GM19468 (cell line): ENCODE results near the gene BTBD9.
A peak's percentile ranks its signal among the peaks of the same experiment; 100 is the strongest.

Source experiments
- ATAC-seq: cut with Tn5 transposase; IDR thresholded peaks from one replicate; pipeline ENCODE4 v1.9.1; 2021; ENCODE audit warnings: mild to moderate bottlenecking, moderate library complexity, moderate number of reproducible peaks; ENCODE audit not compliant: unreplicated experiment; ENCODE audit errors: extremely low read depth

BTBD9 gene

GRCh38 chr6:38492031-38492430 lies 147.7 kb downstream of the BTBD9 start:
- ATAC-seq, result no peak

- ATAC-seq, result no peak
Measured at GRCh38 chr6:38489951-38490350, 149.8 kb downstream of the BTBD9 start.

GRCh38 chr6:38487423-38487822 lies 152.3 kb downstream of the BTBD9 start:
- ATAC-seq, result no peak

DNA sequence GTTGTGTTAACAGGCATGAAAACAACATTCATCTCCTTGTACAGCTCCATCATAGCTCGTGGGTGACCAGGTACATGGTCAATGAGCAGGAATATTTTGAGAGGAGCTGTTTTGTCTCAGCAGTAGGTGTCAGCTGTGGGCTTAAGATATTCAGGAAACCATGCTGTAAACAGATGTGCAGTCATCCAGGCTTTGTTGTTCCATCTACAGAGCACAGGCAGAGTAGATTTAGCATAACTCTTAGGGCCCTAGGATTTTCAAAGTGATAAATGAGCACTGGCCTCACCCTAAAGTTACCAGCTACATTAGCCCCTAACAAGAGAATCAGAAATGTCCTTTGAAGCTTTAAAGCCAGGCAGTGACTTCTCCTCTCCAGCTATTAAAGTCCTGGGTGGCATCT lies 154.2 kb downstream of the BTBD9 start:
- no peak for ATAC-seq

DNA sequence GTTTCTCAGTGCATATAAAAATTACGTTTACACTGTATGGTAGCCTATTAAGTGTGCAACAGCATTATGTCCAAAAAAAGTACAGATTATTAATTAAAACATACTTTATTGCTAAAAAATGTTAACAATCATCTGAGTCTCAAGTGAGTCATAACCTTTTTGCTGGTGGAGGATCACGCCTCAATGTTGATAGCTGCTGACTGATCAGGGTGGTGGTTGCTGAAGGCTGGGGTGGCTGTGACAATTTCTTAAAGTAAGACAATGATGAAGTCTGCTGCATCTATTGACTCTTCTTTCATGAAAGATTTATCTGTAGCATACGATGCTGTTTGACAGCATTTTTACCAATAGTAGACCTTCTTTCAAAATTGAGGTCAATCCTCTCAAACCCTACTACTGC lies 155.1 kb downstream of the BTBD9 start:
- no peak for ATAC-seq

GRCh38 chr6:38483526-38483925 lies 156.2 kb downstream of the BTBD9 start:
- ATAC-seq, result peak; percentile 69

DNA sequence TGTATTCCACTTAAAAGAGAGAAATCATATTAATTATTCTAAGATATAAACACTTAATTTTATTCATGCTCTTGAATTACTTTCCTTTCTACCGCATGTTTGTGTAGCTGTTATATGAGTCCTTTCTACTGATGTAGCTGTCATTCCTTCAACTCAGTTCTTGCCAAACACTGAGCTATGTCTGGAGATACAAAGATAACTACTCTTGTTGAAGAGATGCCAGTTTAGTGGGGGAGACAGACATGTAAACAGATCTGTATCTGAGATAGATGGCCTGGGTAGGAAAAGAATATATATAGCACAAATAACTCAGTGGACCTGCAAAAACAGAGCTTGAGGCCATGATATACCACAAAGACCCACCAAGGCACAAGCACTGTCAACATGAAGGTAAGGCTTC lies 157.3 kb downstream of the BTBD9 start:
- ATAC-seq, result no peak

DNA sequence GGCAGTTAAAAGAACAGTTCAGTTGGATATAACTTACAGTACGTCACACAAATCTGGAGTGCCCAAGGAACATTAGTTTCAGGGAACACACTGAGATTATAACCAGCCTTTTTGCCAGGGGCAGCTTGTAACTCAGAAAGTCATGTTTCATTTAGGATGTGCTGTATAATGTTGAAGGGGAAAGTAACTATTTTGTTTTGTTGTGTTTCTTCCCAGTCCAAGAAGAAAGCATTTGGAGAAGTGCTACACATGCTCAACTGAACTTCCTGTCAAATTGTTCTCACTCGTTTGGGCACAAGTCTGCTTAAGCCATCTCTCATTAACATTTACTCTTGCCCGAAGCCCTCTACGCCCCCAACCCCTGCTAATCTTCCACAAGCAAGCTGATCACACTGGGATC lies 157.9 kb downstream of the BTBD9 start:
- ATAC-seq, result no peak

DNA sequence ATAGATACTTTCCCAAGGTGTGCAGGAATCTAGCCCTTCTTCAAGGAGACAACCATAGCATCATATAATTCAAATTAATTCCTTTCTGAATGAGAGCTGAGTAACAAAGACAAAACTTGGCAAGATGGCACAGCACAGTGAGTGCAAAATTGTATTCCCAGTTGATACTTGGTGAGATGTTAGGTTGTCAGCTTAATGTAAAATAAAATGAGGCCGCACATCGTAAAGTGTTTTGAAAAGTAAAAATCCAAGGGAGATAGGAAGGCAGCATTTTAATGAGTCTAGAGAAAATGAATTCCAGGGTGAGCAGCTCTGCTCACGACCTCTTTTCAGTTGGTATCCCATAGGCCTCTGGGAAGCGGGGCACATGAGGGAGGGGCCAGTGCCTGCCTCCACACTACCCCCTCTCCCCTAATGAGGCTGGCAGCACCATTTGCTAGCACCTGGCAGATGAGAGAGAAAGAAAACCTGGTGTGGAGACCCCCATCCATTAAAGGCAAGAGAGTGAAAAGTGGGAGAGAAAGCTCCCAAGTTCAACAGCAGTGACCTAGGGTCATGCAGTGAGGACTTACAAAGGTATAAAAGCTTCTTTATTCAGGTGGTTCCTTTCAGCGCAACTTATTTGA lies 158.4 kb downstream of the BTBD9 start:
- no peak for ATAC-seq

DNA sequence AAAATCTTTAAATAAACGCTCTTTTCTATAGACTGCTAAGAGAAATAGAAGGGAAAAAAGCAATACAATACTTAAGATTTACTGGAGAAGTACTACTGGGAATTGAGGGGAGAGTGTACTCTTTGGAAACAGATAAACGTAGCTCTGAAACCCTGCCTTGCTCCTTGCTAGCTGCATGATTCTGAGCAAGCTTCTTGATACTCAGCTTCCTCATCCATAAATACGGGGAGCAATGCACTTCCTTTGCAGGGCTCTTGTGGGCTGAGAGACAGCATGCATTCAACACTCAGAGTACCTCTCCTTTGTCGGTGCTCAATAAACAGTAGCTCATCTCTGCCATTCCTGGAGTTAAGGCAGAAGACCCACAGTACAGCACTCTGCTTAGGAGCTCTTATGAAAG lies 159.7 kb downstream of the BTBD9 start:
- ATAC-seq, result no peak

DNA sequence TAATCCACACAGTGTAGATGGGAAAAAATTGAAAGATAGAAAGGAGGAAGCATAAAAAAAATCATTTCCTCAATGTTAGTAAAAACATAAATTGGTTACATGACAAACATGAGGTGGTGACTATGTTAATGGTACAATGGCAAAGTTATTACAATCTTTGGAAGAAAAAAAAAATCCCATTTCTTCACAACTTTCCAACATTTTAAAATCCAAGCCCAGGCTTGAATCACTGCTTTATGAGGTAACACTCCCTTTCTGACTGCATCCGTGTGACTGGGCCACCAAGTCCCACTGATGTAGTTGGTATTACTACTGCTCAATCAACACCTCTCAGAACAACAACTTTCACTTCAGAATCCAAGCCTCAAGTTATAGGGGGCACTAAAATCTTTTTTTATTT lies 160.4 kb downstream of the BTBD9 start:
- no peak for ATAC-seq

DNA sequence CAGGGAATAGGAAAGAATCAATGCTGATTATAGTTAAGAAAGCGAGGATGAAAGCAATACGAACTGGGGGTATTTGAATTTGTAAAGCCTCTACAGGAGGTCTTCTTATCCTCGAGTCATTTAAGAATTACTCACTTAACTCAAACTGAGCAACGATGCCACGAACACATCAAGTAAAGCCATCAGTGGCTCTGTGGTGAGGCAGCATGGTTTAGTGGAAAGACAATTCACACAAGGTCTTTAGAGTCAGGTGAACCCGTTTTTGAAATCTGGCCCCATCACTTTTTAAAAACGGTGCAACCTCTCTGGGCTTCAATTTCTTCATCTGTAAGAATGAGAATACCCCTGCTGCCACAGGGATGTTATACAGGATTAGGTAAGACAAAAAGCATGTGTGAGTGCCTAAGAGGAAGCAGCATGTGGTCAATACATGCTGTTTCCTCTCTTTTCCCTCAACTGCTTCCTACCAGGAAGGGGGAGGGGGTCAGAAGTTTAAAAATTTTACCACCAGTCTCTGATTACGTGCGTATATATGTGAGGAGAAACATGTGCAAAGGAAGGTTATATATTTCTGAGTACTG lies 162.0 kb downstream of the BTBD9 start:
- no peak for ATAC-seq

- ATAC-seq, result no peak
Measured at GRCh38 chr6:38476888-38477287, 162.8 kb downstream of the BTBD9 start.

- ATAC-seq, result no peak
Measured at GRCh38 chr6:38476141-38476540, 163.6 kb downstream of the BTBD9 start.

- no peak for ATAC-seq
Measured at GRCh38 chr6:38470548-38470947, 169.2 kb downstream of the BTBD9 start.

DNA sequence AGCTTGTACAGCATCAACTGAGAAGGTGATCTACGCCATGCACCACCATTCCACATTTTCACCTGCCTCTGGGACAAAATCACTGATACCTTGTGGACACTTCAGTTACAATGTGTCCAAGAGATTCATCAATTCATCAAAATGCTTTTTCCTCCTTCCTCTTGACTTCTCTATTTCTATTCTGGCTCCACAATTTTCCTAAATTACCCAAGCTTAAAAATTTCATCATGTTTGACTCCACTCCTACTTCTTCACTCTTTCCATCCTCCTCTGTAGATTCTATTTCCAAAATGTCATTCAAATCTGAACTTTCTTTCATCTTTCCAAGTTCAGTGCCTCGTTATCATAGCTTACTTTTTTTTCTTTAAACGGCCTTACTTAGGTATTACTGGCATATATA lies 172.2 kb downstream of the BTBD9 start:
- ATAC-seq, result no peak

DNA sequence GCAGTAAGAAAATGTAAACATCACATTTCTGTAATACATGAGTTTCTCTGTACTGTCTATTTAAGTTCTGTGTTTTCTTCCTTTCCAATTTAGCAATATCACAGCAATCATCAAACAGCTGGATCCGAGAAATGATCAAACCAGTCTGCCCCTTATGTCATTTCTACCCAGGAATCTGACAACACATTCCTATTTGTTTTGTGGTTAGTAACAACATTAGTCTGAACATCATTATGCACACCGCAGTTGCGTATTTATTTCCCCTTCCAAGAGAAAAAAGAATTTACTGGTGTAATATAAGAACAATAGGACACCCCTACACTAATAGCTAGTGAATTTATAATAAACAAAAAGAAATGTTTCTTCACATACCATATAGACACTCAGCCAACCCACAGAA lies 179.5 kb downstream of the BTBD9 start:
- no peak for ATAC-seq

GRCh38 chr6:38459291-38459690 lies 180.4 kb downstream of the BTBD9 start:
- ATAC-seq, result no peak

- no peak for ATAC-seq
Measured at GRCh38 chr6:38453861-38454260, 185.9 kb downstream of the BTBD9 start.

DNA sequence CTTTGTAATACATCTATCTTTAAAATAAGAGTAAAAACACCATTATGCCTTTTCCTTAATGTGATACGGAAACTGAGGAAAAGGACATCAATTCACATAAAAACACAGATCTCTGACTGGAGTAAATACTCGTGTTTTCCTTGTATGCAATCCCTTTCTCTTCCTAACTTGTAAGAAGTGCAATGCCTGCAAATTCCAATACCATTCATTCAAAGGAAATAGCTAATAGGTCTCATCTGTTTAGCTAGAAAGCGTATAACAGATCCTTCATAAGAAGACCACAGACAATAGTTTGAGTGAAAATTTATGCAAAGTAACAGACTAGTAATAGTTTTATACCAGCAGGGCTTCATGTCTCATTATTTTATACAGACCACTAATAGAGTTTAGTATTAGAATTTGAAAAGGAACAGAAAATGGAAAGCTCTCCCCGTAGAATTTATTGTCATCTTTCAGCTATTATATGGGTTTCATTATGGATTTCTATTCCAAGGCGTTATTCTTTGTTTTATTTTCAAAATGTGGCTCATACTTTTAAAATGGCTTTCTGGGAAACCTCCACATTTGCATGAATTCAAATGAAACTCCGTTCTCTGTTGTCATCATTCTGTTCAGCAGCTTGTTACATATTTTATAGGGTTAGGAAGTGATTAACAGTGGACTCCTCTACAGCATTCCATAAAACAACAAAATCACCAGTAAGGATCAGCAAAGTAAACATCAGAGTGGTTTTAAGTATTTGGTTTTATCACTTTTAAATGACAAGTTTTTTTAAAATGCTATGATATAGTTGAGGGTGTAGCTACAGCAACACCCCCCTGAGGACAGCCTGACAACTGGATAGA lies 186.7 kb downstream of the BTBD9 start:
- no peak for ATAC-seq

- ATAC-seq, result no peak
Measured at GRCh38 chr6:38450717-38451116, 189.0 kb downstream of the BTBD9 start.

- ATAC-seq, result no peak
Measured at GRCh38 chr6:38445925-38446324, 193.8 kb downstream of the BTBD9 start.
